ENCODE measurements around the gene MAPK14. TPM values are rescaled to one million over a fixed set of nuclear protein-coding genes. Genes with fewer than 3 reads are reported as not detected.

MAPK14 gene
- total RNA-seq, 1 donor from 2014 or later: 73.2 TPM

DNA sequence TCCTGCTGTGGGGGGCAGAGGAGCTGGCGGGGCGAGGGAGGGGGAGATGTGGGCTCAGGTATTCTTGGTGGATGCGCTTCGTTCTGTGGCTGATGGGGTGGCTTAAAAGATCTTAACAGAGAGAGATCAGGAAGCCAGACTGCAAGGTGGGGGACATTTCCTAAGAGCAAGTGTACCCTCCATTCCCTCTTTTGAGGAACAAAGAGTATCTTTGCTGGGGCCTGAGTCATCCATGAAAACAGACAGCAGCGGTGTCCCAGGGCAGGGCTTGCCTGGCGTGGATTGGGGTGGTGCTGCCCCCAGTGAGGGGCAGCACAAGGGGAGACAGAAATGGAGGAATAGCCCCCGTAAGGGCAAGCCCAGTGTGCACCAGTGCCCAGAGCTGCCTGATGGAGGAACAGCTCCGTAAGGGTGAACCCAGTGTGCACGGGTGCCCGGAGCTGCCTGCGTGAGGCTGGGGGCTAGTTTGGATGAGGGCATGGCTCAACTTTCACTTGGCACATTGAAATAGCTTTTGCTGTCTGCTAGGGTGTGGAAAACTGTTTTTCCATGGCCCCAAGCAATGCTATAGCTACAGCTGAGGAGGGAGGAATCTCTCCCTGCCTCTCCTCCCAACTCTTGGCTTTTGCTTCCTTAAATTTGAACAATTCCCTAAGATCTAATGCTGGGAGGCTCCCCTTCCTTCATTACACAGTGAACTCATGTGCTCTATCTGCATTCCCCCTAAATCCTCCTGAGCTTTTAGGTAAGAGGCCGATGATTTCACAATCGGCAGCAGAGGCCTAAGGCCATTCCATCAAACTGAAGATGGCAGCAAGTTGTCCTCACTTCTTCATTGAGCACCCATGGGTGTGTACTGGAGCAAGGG is 115.6 kb downstream of the MAPK14 start:
- Mint-ChIP-seq H3K9me3 (ENCODE audit: unreplicated experiment) (no peaks in the 10 kb centered on the region), H3K27me3 (ENCODE audit: unreplicated experiment) (peaks cover 6% of the 10 kb centered on the region), H3K27ac (ENCODE audit: unreplicated experiment) (no peak overlapping the region), H3K4me1 (ENCODE audit: unreplicated experiment) (peaks cover 11% of the 10 kb centered on the region), H3K4me3 (ENCODE audit: unreplicated experiment) (no peak overlapping the region), H3K36me3 (ENCODE audit: low read depth, unreplicated experiment) (no peaks in the 10 kb centered on the region)
- no peak for TF ChIP-seq CTCF (IDR thresholded peaks at IDR 0.05; ENCODE audit: unreplicated experiment)
- no peak for DNase-seq (ENCODE audit: low spot score)

- H3K36me3 Mint-ChIP-seq (ENCODE audit: low read depth, unreplicated experiment): no peaks in the 10 kb centered on the region
- no peak overlapping the region for H3K27ac Mint-ChIP-seq (ENCODE audit: unreplicated experiment)
- H3K4me1 Mint-ChIP-seq (ENCODE audit: unreplicated experiment): peaks cover 13% of the 10 kb centered on the region
Observed at GRCh38 chr6:36145495-36145894, 117.9 kb downstream of the MAPK14 start.

GRCh38 chr6:36147294-36147693 is 119.7 kb downstream of the MAPK14 start:
- peaks cover 15% of the 10 kb centered on the region for H3K4me1 Mint-ChIP-seq (ENCODE audit: unreplicated experiment)

More at GRCh38 chr6:36145495-36145894, 117.9 kb downstream of the MAPK14 start:
- TF ChIP-seq CTCF (IDR thresholded peaks at IDR 0.05; ENCODE audit: unreplicated experiment): no peak
- H3K27me3 Mint-ChIP-seq (ENCODE audit: unreplicated experiment): peaks cover 6% of the 10 kb centered on the region
- no peak for DNase-seq (ENCODE audit: low spot score)
- H3K4me3 Mint-ChIP-seq (ENCODE audit: unreplicated experiment): no peak overlapping the region
- no peaks in the 10 kb centered on the region for H3K9me3 Mint-ChIP-seq (ENCODE audit: unreplicated experiment)

DNA sequence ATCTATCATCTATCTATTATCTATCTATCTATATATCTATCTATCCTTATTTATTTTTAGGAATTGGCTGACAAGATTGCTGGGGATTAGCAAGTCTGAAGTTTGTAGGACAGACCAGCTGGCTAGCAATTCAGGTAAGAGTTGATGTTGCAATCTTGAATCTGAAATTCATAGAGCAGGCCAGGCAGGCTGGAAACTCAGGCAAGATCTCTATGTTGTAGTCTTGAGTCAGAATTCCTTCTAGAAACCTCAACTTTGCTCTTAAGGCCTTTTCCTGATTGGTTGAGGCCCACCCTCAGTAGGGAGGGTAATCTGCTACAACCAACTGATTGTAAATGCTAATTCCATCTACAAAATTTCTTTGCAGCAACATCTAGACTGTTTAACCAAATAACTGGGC is 121.9 kb downstream of the MAPK14 start:
- no peaks in the 10 kb centered on the region for H3K36me3 Mint-ChIP-seq (ENCODE audit: low read depth, unreplicated experiment)
- H3K9me3 Mint-ChIP-seq (ENCODE audit: unreplicated experiment): no peaks in the 10 kb centered on the region
- TF ChIP-seq CTCF (IDR thresholded peaks at IDR 0.05; ENCODE audit: unreplicated experiment): no peak
- no peak overlapping the region for H3K27ac Mint-ChIP-seq (ENCODE audit: unreplicated experiment)
- no peak for DNase-seq (ENCODE audit: low spot score)
- H3K27me3 Mint-ChIP-seq (ENCODE audit: unreplicated experiment): peaks cover 6% of the 10 kb centered on the region
- H3K4me3 Mint-ChIP-seq (ENCODE audit: unreplicated experiment): no peak overlapping the region
- peaks cover 15% of the 10 kb centered on the region for H3K4me1 Mint-ChIP-seq (ENCODE audit: unreplicated experiment)

More at GRCh38 chr6:36147294-36147693, 119.7 kb downstream of the MAPK14 start:
- Mint-ChIP-seq H3K27ac (ENCODE audit: unreplicated experiment) (no peak overlapping the region), H3K36me3 (ENCODE audit: low read depth, unreplicated experiment) (no peaks in the 10 kb centered on the region), H3K9me3 (ENCODE audit: unreplicated experiment) (no peaks in the 10 kb centered on the region), H3K27me3 (ENCODE audit: unreplicated experiment) (peaks cover 5% of the 10 kb centered on the region), H3K4me3 (ENCODE audit: unreplicated experiment) (no peak overlapping the region)
- no peak for TF ChIP-seq CTCF (IDR thresholded peaks at IDR 0.05; ENCODE audit: unreplicated experiment)
- no peak for DNase-seq (ENCODE audit: low spot score)

DNA sequence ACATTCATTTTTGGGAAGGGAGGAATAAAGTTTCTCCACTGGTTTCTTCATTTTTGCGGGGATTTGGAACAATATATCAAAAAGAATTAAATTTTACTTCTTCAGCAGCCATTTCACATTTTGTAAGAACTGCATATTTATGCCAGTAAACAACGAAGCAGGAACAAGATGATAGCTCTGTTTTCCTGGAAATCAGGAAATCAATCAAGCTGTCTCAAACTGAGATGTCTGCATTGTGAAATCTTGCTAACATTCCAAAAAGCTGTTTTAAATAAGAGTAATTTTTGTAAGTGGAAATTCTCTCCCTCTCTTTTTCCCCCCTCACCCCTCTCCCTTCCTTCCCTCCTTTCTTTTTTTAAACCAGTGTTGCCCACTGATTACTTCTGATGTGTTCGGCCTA is 122.7 kb downstream of the MAPK14 start:
- TF ChIP-seq CTCF (IDR thresholded peaks at IDR 0.05; ENCODE audit: unreplicated experiment): no peak
- peaks cover 6% of the 10 kb centered on the region for H3K27me3 Mint-ChIP-seq (ENCODE audit: unreplicated experiment)
- H3K27ac Mint-ChIP-seq (ENCODE audit: unreplicated experiment): no peak overlapping the region
- H3K9me3 Mint-ChIP-seq (ENCODE audit: unreplicated experiment): no peaks in the 10 kb centered on the region
- peaks cover 15% of the 10 kb centered on the region for H3K4me1 Mint-ChIP-seq (ENCODE audit: unreplicated experiment)
- H3K4me3 Mint-ChIP-seq (ENCODE audit: unreplicated experiment): no peak overlapping the region
- no peak for DNase-seq (ENCODE audit: low spot score)
- H3K36me3 Mint-ChIP-seq (ENCODE audit: low read depth, unreplicated experiment): no peaks in the 10 kb centered on the region
